A549 treated with DMSO at 1 μM for 4 hours (cell line): ENCODE measurements around the gene CDRT15. TPM values are rescaled to one million over a fixed set of nuclear protein-coding genes. Genes with fewer than 3 reads are reported as not detected.

Source experiments
- total RNA-seq: library from RNA; stranded (reverse); fragments of 200-300 nt; extraction: Qiagen RNA extraction; gene quantifications from 5 replicates; pipeline ENCODE4 v1.2.3, GENCODE V29; 2022; ENCODE audit warnings: low read depth

The CDRT15 gene
- total RNA-seq = not detected in 5 replicates

GRCh38 chr17:14236762-14237161 is at the start of gene CDRT15:
Gene CDRT15, minus strand, starts transcription at chr17:14236862. Its CDS starts 29 bp downstream, at chr17:14236833.

Other genes starting within 250 kb of the CDRT15 start
- gene COX10, start 167.4 kb downstream of the CDRT15 start, total RNA-seq = 19.3 to 22.6 TPM (median 21.1 TPM) in 5 replicates
- gene HS3ST3B1, start 64.2 kb upstream of the CDRT15 start, total RNA-seq = 0.27 to 0.49 TPM (median 0.36 TPM) in 5 replicates